ENCODE measurements around the gene KIR3DL3.
"Not testable (repeated sequence)": the region's sequence is repeated elsewhere in the genome, so short reads cannot be mapped to it uniquely, and the experiment has no call there.

Gene KIR3DL3

GRCh38 chr19:54770511-54770910 lies 46.3 kb downstream of the KIR3DL3 start:
- not testable (repeated sequence) for H3K4me1 ChIP-seq (ENCODE audit: control insufficient read depth, low read depth, low read length); H3K27ac ChIP-seq (ENCODE audit: low read length); H3K36me3 ChIP-seq (ENCODE audit: control insufficient read depth, low read depth, low read length); H3K27me3 ChIP-seq (ENCODE audit: control insufficient read depth, insufficient read depth, low read length); H3K9ac ChIP-seq (ENCODE audit: low read length); H3K4me3 ChIP-seq (ENCODE audit: low read length)
- H3K9me3 ChIP-seq (ENCODE audit: control insufficient read depth, low read depth, low read length): peaks cover 17% of the 10 kb centered on the region

DNA sequence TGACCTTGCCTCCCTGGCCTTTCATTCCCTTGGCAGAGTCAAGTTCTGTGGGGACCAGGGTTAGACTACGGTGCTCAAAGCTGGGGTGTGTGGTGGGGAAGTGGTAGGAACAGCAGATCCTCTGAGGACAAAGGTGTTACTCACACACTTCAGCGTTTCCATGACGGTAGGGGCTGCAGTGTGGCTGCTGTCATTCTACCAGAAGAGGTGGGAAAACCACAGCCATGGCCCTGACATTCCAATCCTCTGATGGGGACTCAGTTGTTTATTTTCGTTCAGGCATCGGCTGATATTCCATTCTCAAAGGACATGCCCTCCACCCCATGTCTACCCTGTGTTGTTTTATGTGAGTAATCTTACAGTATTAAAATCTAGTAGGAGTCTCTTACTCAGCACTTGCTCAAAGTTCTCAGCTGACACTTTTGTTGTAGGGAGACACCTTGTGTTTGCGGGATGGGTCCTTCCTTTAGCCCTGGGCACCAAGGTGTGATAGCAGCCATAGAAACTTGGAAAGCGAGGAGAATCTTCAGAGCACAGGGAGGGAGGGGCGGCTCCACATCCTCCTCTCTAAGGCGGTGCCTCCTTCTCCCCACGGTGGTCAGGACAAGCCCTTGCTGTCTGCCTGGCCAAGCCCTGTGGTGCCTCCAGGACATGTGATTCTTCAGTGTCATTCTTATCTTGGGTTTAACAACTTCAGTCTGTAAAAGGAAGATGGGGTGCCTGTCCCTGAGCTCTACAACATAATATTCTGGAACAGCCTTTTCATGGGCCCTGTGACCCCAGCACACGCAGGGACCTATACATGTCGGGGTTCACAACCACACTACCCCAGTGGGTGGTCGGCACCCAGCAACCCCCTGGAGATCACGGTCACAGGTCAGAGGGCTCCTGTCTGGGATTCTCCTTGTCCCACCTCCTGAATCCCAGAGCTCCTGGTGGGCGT lies 47.0 kb downstream of the KIR3DL3 start:
- not testable (repeated sequence) for H3K9ac ChIP-seq (ENCODE audit: low read length); H3K27me3 ChIP-seq (ENCODE audit: control insufficient read depth, insufficient read depth, low read length); H3K27ac ChIP-seq (ENCODE audit: low read length); H3K4me3 ChIP-seq (ENCODE audit: low read length); H3K4me1 ChIP-seq (ENCODE audit: control insufficient read depth, low read depth, low read length); H3K36me3 ChIP-seq (ENCODE audit: control insufficient read depth, low read depth, low read length)
- peaks cover 17% of the 10 kb centered on the region for H3K9me3 ChIP-seq (ENCODE audit: control insufficient read depth, low read depth, low read length)

- H3K36me3 ChIP-seq (ENCODE audit: control insufficient read depth, low read depth, low read length); H3K4me3 ChIP-seq (ENCODE audit: low read length); H3K27ac ChIP-seq (ENCODE audit: low read length); H3K4me1 ChIP-seq (ENCODE audit: control insufficient read depth, low read depth, low read length); H3K9ac ChIP-seq (ENCODE audit: low read length); H3K27me3 ChIP-seq (ENCODE audit: control insufficient read depth, insufficient read depth, low read length): not testable (repeated sequence)
- peaks cover 17% of the 10 kb centered on the region for H3K9me3 ChIP-seq (ENCODE audit: control insufficient read depth, low read depth, low read length)
Observed at GRCh38 chr19:54772666-54773065, 48.4 kb downstream of the KIR3DL3 start.

DNA sequence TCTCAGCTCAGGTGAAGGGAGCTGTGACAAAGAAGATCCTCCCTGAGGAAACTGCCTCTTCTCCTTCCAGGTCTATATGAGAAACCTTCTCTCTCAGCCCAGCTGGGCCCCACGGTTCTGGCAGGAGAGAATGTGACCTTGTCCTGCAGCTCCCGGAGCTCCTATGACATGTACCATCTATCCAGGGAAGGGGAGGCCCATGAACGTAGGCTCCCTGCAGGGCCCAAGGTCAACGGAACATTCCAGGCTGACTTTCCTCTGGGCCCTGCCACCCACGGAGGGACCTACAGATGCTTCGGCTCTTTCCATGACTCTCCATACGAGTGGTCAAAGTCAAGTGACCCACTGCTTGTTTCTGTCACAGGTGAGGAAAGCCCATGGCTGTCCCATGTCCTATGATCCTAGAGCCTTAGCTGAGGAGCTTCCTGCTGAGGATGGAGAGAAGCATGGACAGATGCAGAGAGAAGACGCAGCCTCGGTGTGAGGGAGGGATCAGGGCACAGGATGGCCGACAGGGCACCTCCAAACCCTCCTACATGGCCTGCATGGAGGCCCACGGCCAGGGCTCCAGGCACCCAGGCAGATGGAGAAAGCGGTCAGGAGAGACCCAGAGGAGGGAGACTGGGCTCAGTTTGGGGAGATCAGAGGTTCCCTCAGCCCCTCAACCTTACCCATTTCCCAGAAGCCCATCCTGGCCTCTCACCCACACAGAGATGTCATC lies 51.0 kb downstream of the KIR3DL3 start:
- not testable (repeated sequence) for H3K27ac ChIP-seq (ENCODE audit: low read length); H3K9ac ChIP-seq (ENCODE audit: low read length); H3K27me3 ChIP-seq (ENCODE audit: control insufficient read depth, insufficient read depth, low read length); H3K4me1 ChIP-seq (ENCODE audit: control insufficient read depth, low read depth, low read length); H3K36me3 ChIP-seq (ENCODE audit: control insufficient read depth, low read depth, low read length); H3K4me3 ChIP-seq (ENCODE audit: low read length)
- H3K9me3 ChIP-seq (ENCODE audit: control insufficient read depth, low read depth, low read length): peaks cover 13% of the 10 kb centered on the region

DNA sequence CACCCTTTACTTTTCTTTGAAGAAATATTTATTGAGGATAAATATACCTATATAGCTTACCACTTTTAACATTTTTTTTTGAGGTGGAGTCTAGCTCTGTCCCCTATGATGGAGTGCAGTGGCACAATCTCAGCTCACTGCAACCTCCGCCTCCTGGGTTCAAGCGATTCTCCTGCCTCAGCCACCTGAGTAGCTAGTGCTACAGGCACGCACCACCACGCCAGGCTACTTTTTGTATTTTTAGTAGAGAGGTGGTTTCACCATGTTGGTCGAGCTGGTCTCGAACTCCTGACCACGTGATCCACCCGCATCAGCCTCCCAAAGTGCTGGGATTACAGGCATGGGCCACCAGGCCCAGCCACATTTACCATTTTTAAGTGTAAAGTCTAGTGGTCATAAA lies 51.6 kb downstream of the KIR3DL3 start:
- not testable (repeated sequence) for H3K27me3 ChIP-seq (ENCODE audit: control insufficient read depth, insufficient read depth, low read length); H3K36me3 ChIP-seq (ENCODE audit: control insufficient read depth, low read depth, low read length); H3K9ac ChIP-seq (ENCODE audit: low read length); H3K27ac ChIP-seq (ENCODE audit: low read length); H3K4me1 ChIP-seq (ENCODE audit: control insufficient read depth, low read depth, low read length); H3K4me3 ChIP-seq (ENCODE audit: low read length); H3K9me3 ChIP-seq (ENCODE audit: control insufficient read depth, low read depth, low read length)

DNA sequence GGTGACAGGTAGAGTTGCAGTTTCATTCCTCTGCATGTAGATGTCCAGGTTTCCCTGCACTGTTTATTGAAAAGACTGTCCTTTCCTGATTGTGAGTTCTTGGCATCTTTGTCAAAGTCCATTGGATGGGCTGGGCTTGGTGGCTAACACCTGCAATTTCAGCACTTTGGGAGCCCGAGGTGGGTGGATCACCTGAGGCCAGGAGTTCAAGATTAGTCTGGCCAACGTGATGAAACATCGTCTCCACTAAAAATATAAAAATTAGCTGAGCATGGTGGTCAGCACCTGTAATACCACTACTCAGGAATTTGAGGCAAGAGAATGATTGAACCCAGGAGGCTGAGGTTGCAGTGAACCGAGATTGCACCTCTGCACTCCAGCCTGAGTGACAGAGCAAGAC lies 53.6 kb downstream of the KIR3DL3 start:
- not testable (repeated sequence) for H3K4me3 ChIP-seq (ENCODE audit: low read length); H3K9ac ChIP-seq (ENCODE audit: low read length); H3K27ac ChIP-seq (ENCODE audit: low read length); H3K4me1 ChIP-seq (ENCODE audit: control insufficient read depth, low read depth, low read length); H3K36me3 ChIP-seq (ENCODE audit: control insufficient read depth, low read depth, low read length); H3K27me3 ChIP-seq (ENCODE audit: control insufficient read depth, insufficient read depth, low read length)
- H3K9me3 ChIP-seq (ENCODE audit: control insufficient read depth, low read depth, low read length): peaks cover 16% of the 10 kb centered on the region

DNA sequence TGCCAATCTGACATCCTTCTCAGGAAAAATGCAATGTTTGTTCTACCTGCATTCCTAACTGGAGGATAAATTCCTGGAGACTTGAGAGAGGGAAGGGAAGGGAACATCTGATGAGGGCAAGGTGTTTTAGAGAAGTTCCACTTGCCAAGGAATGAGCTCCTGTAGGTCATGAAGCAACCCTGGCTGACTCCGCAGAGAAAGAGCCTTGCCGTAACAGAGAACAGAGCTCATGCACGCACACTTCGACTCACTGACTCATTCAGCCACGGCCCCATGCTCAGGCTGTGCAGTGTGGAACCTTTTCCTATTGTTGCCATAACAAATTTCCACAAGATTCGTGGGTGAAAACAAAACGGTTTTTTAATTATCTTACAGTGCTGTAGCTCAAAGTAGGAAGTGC lies 54.7 kb downstream of the KIR3DL3 start:
- not testable (repeated sequence) for H3K4me1 ChIP-seq (ENCODE audit: control insufficient read depth, low read depth, low read length); H3K4me3 ChIP-seq (ENCODE audit: low read length); H3K27me3 ChIP-seq (ENCODE audit: control insufficient read depth, insufficient read depth, low read length); H3K27ac ChIP-seq (ENCODE audit: low read length); H3K36me3 ChIP-seq (ENCODE audit: control insufficient read depth, low read depth, low read length); H3K9ac ChIP-seq (ENCODE audit: low read length)
- peaks cover 13% of the 10 kb centered on the region for H3K9me3 ChIP-seq (ENCODE audit: control insufficient read depth, low read depth, low read length)

DNA sequence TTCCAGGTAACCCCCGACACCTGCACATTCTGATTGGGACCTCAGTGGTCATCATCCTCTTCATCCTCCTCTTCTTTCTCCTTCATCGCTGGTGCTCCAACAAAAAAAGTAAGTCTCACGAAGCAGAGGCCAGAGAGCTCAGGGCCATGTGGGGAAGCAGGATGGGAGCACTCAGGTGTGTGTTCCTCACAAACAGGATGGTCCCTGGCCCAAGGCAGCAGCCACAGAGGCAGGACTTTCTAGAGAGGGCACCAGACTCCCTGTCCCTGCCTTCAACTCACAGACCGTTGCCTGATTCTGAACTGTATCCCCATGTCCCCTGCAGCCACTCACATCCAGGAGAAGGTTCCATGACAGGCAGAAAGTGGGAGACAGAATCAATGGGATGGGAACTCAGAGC lies 58.7 kb downstream of the KIR3DL3 start:
- H3K36me3 ChIP-seq (ENCODE audit: control insufficient read depth, low read depth, low read length); H3K27me3 ChIP-seq (ENCODE audit: control insufficient read depth, insufficient read depth, low read length); H3K9ac ChIP-seq (ENCODE audit: low read length); H3K27ac ChIP-seq (ENCODE audit: low read length); H3K4me3 ChIP-seq (ENCODE audit: low read length); H3K4me1 ChIP-seq (ENCODE audit: control insufficient read depth, low read depth, low read length): not testable (repeated sequence)
- H3K9me3 ChIP-seq (ENCODE audit: control insufficient read depth, low read depth, low read length): peaks cover 33% of the 10 kb centered on the region

Data from iPS-18a (cell line).